Measurements from ENCODE around the gene ACADVL.

- TF ChIP-seq EP300 (IDR thresholded peaks at IDR 0.05; ENCODE audit: borderline replicate concordance in 1 of 2, low read depth in 1 of 2, low read length in 1 of 2): no peak
- TF ChIP-seq CTCF (IDR thresholded peaks at IDR 0.05): no peak
- peak; percentile 51; the same call in 1 of the 2 replicates for TF ChIP-seq SIN3A (IDR thresholded peaks at IDR 0.05; ENCODE audit: borderline replicate concordance, low read depth, low read length)
- TF ChIP-seq POLR2AphosphoS5 (IDR thresholded peaks at IDR 0.05; ENCODE audit: low read depth, low read length): no peak; the same call in none of the 2 replicates
- TF ChIP-seq RAD21 (IDR thresholded peaks at IDR 0.05; ENCODE audit: low read length): no peak
- peak; percentile 67; the same call in 1 of the 2 replicates for TF ChIP-seq TAF1 (IDR thresholded peaks at IDR 0.05; ENCODE audit: borderline replicate concordance, low read depth, low read length)
- TF ChIP-seq, protein P1, sequence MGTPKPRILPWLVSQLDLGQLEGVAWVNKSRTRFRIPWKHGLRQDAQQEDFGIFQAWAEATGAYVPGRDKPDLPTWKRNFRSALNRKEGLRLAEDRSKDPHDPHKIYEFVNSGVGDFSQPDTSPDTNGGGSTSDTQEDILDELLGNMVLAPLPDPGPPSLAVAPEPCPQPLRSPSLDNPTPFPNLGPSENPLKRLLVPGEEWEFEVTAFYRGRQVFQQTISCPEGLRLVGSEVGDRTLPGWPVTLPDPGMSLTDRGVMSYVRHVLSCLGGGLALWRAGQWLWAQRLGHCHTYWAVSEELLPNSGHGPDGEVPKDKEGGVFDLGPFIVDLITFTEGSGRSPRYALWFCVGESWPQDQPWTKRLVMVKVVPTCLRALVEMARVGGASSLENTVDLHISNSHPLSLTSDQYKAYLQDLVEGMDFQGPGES (IDR thresholded peaks at IDR 0.05; ENCODE audit: low read depth, low read length): no peak
- TF ChIP-seq SMC3 (IDR thresholded peaks at IDR 0.05; ENCODE audit: low read depth, low read length): no peak
- TF ChIP-seq ZBTB33 (IDR thresholded peaks at IDR 0.05; ENCODE audit: borderline replicate concordance, low read depth): no peak
- no peak for TF ChIP-seq FOXM1 (IDR thresholded peaks at IDR 0.05; ENCODE audit: low read depth)
- TF ChIP-seq PBX3 (IDR thresholded peaks at IDR 0.05): peak; percentile 18; the same call in 1 of the 2 replicates
- TF ChIP-seq TCF12 (IDR thresholded peaks at IDR 0.05): no peak
- TF ChIP-seq MAX (IDR thresholded peaks at IDR 0.05; ENCODE audit: low read depth): peak; percentile 36
- no peak for TF ChIP-seq EZH2phosphoT487 (IDR thresholded peaks at IDR 0.05; ENCODE audit: borderline replicate concordance, low read depth)
Observed at GRCh38 chr17:7237761-7238419, 18.2 kb downstream of the ACADVL start.
